ENCODE results near the gene FRMD4A.

GRCh38 chr10:13823709-13824405, 506.9 kb downstream of the FRMD4A start:
- TF ChIP-seq CTCF (IDR thresholded peaks at IDR 0.05) (no peak), POLR2A (IDR thresholded peaks at IDR 0.05) (no peak)
